ENCODE measurements around the gene ARAP1. TPM values are rescaled to one million over a fixed set of nuclear protein-coding genes. Genes with fewer than 3 reads are reported as not detected.

ARAP1 gene
- total and polyA plus RNA-seq, 10 donors: 76.7 to 365 (median 270) TPM

- Histone ChIP-seq H3K27me3 (replicated peaks in 1 of 7) (no peaks in the 10 kb centered on the region), H3K36me3 (peaks cover 0 to 32% (median 0%) of the 10 kb centered on the region in 6 donors), H3K4me3 (peak overlapping the region; percentile 70 to 98 (median 86)), H3K4me1 (peaks cover 14 to 79% (median 64%) of the 10 kb centered on the region in 6 donors), H3K9me3 (no peaks in the 10 kb centered on the region), H3K27ac (peak overlapping the region; percentile 74 to 94 (median 82))
- intact Hi-C loops (cut with DNase I; ENCODE audit: low total_unique reads): no loop called here
- TF ChIP-seq POLR2A (IDR thresholded peaks at IDR 0.05) (no peak), POLR2AphosphoS5 (IDR thresholded peaks at IDR 0.05) (no peak), CTCF (IDR thresholded peaks at IDR 0.05 in 8 of 11, conservative IDR thresholded peaks at IDR 0.05 in 3 of 11) (no peak)
- peak; percentile 69 for DNase-seq
- WGBS, 5 donors: 34 to 40% (median 37%) methylated on average over 14 to 19 of the region's 19 CpGs
Measured at GRCh38 chr11:72751116-72752087, 806 bp downstream of the ARAP1 start.

GRCh38 chr11:72750556-72751115 is 1.6 kb downstream of the ARAP1 start:
- peak; percentile 56 for DNase-seq
- Histone ChIP-seq H3K4me1 (peaks cover 16 to 87% (median 72%) of the 10 kb centered on the region in 6 donors), H3K4me3 (peak overlapping the region in 6 of 8 donors; percentile 70 to 98 (median 88)), H3K36me3 (peaks cover 0 to 27% (median 0%) of the 10 kb centered on the region in 6 donors), H3K9me3 (no peaks in the 10 kb centered on the region), H3K27me3 (replicated peaks in 1 of 7) (no peaks in the 10 kb centered on the region), H3K27ac (peak overlapping the region in 5 of 8 donors; percentile 80 to 94 (median 88))
- 67 to 87% (median 81%) methylated on average over 2 of the region's 2 CpGs for WGBS, 5 donors
- intact Hi-C loops (cut with DNase I; ENCODE audit: low total_unique reads): no loop called here
- no peak for TF ChIP-seq POLR2AphosphoS5 (IDR thresholded peaks at IDR 0.05)
- no peak for TF ChIP-seq CTCF (IDR thresholded peaks at IDR 0.05 in 8 of 11, conservative IDR thresholded peaks at IDR 0.05 in 3 of 11)
- TF ChIP-seq POLR2A (IDR thresholded peaks at IDR 0.05): no peak

GRCh38 chr11:72750086-72750485 is 2.1 kb downstream of the ARAP1 start:
- WGBS, 5 donors: 84 to 98% (median 88%) methylated on average over 6 to 9 of the region's 9 CpGs
- Histone ChIP-seq H3K4me1 (peaks cover 16 to 92% (median 76%) of the 10 kb centered on the region in 6 donors), H3K27ac (peak overlapping the region in 4 of 8 donors; percentile 11 to 94 (median 90)), H3K9me3 (no peaks in the 10 kb centered on the region), H3K27me3 (replicated peaks in 1 of 7) (no peaks in the 10 kb centered on the region), H3K4me3 (peak overlapping the region in 2 of 8 donors; percentile 87 to 97), H3K36me3 (peaks cover 0 to 27% (median 0%) of the 10 kb centered on the region in 6 donors)
- intact Hi-C loops (cut with DNase I; ENCODE audit: low total_unique reads): no loop called here
- DNase-seq: peak; percentile 73
- TF ChIP-seq CTCF (IDR thresholded peaks at IDR 0.05 in 8 of 11, conservative IDR thresholded peaks at IDR 0.05 in 3 of 11) (no peak), POLR2AphosphoS5 (IDR thresholded peaks at IDR 0.05) (no peak), POLR2A (IDR thresholded peaks at IDR 0.05) (no peak)

Measured in spleen (tissue), 11 donors.